ENCODE measurements around the gene MAST3.
"Not testable (repeated sequence)": the region's sequence is repeated elsewhere in the genome, so short reads cannot be mapped to it uniquely, and the experiment has no call there.

The MAST3 gene

DNA sequence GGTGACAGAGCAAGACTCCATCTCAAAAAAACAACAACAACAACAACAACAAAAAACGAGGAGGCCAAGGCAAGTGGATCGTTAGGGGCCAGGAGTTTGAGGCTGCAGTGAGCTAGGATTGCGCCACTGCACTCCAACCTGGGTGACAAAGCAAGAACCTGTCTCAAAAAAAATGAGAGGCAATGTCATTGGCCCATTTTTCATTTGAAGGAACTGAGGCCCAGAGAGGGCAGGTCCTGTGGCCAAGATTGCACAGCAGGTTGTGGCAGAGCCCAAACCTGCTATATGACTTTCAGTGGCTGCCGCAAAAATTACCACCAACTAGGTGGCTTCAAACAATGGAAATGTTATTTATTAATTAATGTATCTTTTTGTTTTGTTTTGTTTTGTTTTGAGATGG lies 60.9 kb downstream of the MAST3 start:
- Histone ChIP-seq H3K79me2 (ENCODE audit: insufficient read depth, low read length) (peaks cover 25% of the 10 kb centered on the region; the same call in 1 of the 2 replicates), H3K9me2 (replicated peaks; ENCODE audit: low read depth, low read length) (no peaks in the 10 kb centered on the region), H3K4me3 (ENCODE audit: low read length, poor library complexity, severe bottlenecking) (no peak overlapping the region), H4K20me1 (ENCODE audit: insufficient read depth, low read length, poor library complexity, severe bottlenecking) (peaks cover 10% of the 10 kb centered on the region), H3F3A (ENCODE audit: low read depth) (no peaks in the 10 kb centered on the region), H3K9ac (ENCODE audit: low read depth, low read length, poor library complexity, severe bottlenecking) (no peak overlapping the region), H3K36me3 (ENCODE audit: insufficient read depth, low read length) (peaks cover 9% of the 10 kb centered on the region; the same call in 1 of the 2 replicates), H3K27me3 (ENCODE audit: insufficient read depth, low read length, poor library complexity, severe bottlenecking) (no peaks in the 10 kb centered on the region), H3K9me3 (ENCODE audit: insufficient read depth, low read depth, low read length) (no peaks in the 10 kb centered on the region), H3K4me2 (ENCODE audit: low read depth, low read length, poor library complexity, severe bottlenecking) (no peak overlapping the region), H3K4me1 (ENCODE audit: insufficient read depth, low read length, poor library complexity, severe bottlenecking) (peaks cover 18% of the 10 kb centered on the region), H2AFZ (ENCODE audit: low read length) (no peak overlapping the region)
- no peak for TF ChIP-seq EZH2phosphoT487 (IDR thresholded peaks at IDR 0.05; ENCODE audit: borderline replicate concordance)
- TF ChIP-seq, protein P1, sequence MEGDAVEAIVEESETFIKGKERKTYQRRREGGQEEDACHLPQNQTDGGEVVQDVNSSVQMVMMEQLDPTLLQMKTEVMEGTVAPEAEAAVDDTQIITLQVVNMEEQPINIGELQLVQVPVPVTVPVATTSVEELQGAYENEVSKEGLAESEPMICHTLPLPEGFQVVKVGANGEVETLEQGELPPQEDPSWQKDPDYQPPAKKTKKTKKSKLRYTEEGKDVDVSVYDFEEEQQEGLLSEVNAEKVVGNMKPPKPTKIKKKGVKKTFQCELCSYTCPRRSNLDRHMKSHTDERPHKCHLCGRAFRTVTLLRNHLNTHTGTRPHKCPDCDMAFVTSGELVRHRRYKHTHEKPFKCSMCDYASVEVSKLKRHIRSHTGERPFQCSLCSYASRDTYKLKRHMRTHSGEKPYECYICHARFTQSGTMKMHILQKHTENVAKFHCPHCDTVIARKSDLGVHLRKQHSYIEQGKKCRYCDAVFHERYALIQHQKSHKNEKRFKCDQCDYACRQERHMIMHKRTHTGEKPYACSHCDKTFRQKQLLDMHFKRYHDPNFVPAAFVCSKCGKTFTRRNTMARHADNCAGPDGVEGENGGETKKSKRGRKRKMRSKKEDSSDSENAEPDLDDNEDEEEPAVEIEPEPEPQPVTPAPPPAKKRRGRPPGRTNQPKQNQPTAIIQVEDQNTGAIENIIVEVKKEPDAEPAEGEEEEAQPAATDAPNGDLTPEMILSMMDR (conservative IDR thresholded peaks at IDR 0.05; ENCODE audit: low read length): no peak

DNA sequence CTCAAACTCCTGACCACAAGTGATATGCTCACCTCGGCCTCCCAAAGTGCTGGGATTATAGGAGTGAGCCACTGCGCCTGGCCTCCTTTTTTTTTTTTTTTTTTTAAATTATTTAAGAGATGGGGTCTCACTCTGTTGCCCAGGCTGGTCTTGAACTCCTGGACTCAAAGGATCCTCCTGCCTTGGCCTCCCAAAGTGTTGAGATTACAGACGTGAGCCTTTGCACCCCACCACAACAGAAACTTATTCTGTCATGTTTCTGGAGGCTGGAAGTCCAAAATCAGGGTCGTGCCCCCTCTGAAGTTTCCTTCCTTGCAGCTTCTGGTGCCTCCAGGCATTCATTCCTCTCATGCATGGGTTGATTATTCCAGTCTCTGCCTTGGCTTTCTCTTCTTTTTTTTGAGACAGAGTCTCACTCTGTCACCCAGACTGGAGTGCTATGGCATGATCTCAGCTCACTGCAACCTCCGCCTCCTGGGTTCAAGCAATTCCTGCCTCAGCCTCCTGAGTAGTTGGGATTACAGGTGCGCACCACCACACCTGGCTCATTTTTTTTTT lies 61.6 kb downstream of the MAST3 start:
- not testable (repeated sequence) for H3K4me3 ChIP-seq (ENCODE audit: low read length, poor library complexity, severe bottlenecking); H3K9ac ChIP-seq (ENCODE audit: low read depth, low read length, poor library complexity, severe bottlenecking); H3K27me3 ChIP-seq (ENCODE audit: insufficient read depth, low read length, poor library complexity, severe bottlenecking); H4K20me1 ChIP-seq (ENCODE audit: insufficient read depth, low read length, poor library complexity, severe bottlenecking); H3K9me3 ChIP-seq (ENCODE audit: insufficient read depth, low read depth, low read length); H3K9me2 ChIP-seq (replicated peaks; ENCODE audit: low read depth, low read length); H2AFZ ChIP-seq (ENCODE audit: low read length); H3F3A ChIP-seq (ENCODE audit: low read depth); H3K4me2 ChIP-seq (ENCODE audit: low read depth, low read length, poor library complexity, severe bottlenecking)
- H3K36me3 ChIP-seq (ENCODE audit: insufficient read depth, low read length): peaks cover 10% of the 10 kb centered on the region; the same call in 1 of the 2 replicates
- H3K4me1 ChIP-seq (ENCODE audit: insufficient read depth, low read length, poor library complexity, severe bottlenecking): peaks cover 12% of the 10 kb centered on the region
- H3K79me2 ChIP-seq (ENCODE audit: insufficient read depth, low read length): peaks cover 18% of the 10 kb centered on the region; the same call in 1 of the 2 replicates

DNA sequence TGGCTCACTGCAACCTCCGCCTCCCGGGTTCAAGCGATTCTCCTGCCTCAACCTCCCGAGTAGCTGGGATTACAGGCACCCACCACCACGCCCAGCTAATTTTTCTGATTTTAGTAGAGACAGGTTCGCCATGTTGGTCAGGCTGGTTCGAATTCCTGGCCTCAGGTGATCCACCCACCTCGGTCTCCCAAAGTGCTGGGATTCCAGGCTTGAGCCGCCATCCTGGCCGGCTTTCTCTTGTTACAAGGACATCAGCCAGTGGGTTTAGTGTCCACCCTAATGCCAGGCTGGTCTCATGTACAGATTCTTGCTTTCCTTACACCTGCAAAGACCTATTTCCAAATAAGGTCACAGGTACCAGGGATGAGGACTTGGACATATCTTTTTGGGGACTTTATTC lies 62.2 kb downstream of the MAST3 start:
- H3K9me2 ChIP-seq (replicated peaks; ENCODE audit: low read depth, low read length): no peaks in the 10 kb centered on the region
- H3K4me1 ChIP-seq (ENCODE audit: insufficient read depth, low read length, poor library complexity, severe bottlenecking): peaks cover 9% of the 10 kb centered on the region
- peaks cover 10% of the 10 kb centered on the region; the same call in 1 of the 2 replicates for H3K36me3 ChIP-seq (ENCODE audit: insufficient read depth, low read length)
- peak overlapping the region; percentile 78 for H3K4me2 ChIP-seq (ENCODE audit: low read depth, low read length, poor library complexity, severe bottlenecking)
- no peak overlapping the region for H3K4me3 ChIP-seq (ENCODE audit: low read length, poor library complexity, severe bottlenecking)
- no peaks in the 10 kb centered on the region for H4K20me1 ChIP-seq (ENCODE audit: insufficient read depth, low read length, poor library complexity, severe bottlenecking)
- H3K79me2 ChIP-seq (ENCODE audit: insufficient read depth, low read length): peaks cover 12% of the 10 kb centered on the region; the same call in 1 of the 2 replicates
- no peak for TF ChIP-seq EZH2phosphoT487 (IDR thresholded peaks at IDR 0.05; ENCODE audit: borderline replicate concordance)
- peak overlapping the region; percentile 74 for H3K9ac ChIP-seq (ENCODE audit: low read depth, low read length, poor library complexity, severe bottlenecking)
- H3K27me3 ChIP-seq (ENCODE audit: insufficient read depth, low read length, poor library complexity, severe bottlenecking): no peaks in the 10 kb centered on the region
- no peak overlapping the region for H2AFZ ChIP-seq (ENCODE audit: low read length)
- H3K9me3 ChIP-seq (ENCODE audit: insufficient read depth, low read depth, low read length): no peaks in the 10 kb centered on the region
- no peaks in the 10 kb centered on the region for H3F3A ChIP-seq (ENCODE audit: low read depth)

DNA sequence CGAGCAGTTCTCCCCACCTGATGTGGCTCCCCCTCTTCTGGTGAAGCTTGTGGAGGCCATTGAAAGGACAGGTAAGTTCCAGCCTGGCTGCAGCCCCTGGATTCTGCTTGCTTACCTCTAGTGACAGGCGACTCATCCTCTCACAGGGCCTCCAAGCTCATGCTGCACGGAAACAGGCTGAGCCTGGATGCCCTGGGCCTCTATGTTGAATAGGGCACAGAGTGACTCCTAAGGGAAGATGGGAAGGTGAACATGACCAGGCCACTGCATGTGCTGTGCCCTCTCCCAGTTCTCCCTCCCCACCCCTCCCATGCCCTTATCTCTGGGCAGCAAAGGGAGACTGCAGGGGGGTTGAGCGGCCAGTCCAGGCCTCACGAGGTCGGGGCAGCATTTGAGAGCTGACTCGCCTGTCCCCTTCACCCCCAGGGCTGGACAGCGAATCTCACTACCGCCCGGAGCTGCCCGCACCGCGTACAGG lies 63.0 kb downstream of the MAST3 start:
- peak overlapping the region; percentile 78 for H3K4me2 ChIP-seq (ENCODE audit: low read depth, low read length, poor library complexity, severe bottlenecking)
- peak overlapping the region; percentile 74 for H3K9ac ChIP-seq (ENCODE audit: low read depth, low read length, poor library complexity, severe bottlenecking)
- peak overlapping the region; percentile 33; the same call in 1 of the 2 replicates for H2AFZ ChIP-seq (ENCODE audit: low read length)
- H3K36me3 ChIP-seq (ENCODE audit: insufficient read depth, low read length): peaks cover 12% of the 10 kb centered on the region; the same call in 1 of the 2 replicates
- H3K79me2 ChIP-seq (ENCODE audit: insufficient read depth, low read length): peaks cover 6% of the 10 kb centered on the region; the same call in 1 of the 2 replicates
- TF ChIP-seq, protein P1 (conservative IDR thresholded peaks at IDR 0.05; ENCODE audit: low read length): no peak
- TF ChIP-seq EZH2phosphoT487 (IDR thresholded peaks at IDR 0.05; ENCODE audit: borderline replicate concordance): no peak
- peaks cover 9% of the 10 kb centered on the region for H3K4me1 ChIP-seq (ENCODE audit: insufficient read depth, low read length, poor library complexity, severe bottlenecking)
- H3K4me3 ChIP-seq (ENCODE audit: low read length, poor library complexity, severe bottlenecking): peak overlapping the region; percentile 69
- no peaks in the 10 kb centered on the region for H3F3A ChIP-seq (ENCODE audit: low read depth)
- no peaks in the 10 kb centered on the region for H3K9me3 ChIP-seq (ENCODE audit: insufficient read depth, low read depth, low read length)
- no peaks in the 10 kb centered on the region for H3K27me3 ChIP-seq (ENCODE audit: insufficient read depth, low read length, poor library complexity, severe bottlenecking)
- no peaks in the 10 kb centered on the region for H4K20me1 ChIP-seq (ENCODE audit: insufficient read depth, low read length, poor library complexity, severe bottlenecking)
- H3K9me2 ChIP-seq (replicated peaks; ENCODE audit: low read depth, low read length): no peaks in the 10 kb centered on the region
